GM12878 (cell line): ENCODE results near the gene RBBP9. TPM values are rescaled to one million over a fixed set of nuclear protein-coding genes. Genes with fewer than 3 reads are reported as not detected.

ENCODE experiments used
- ATAC-seq: fragments of 200-7000 bp; cut with Tn5 transposase; 3 replicates; pipeline ENCODE4 v1.9.1; 2020; ENCODE audit warnings: mild to moderate bottlenecking, moderate library complexity
- BruUV-seq: library from RNA; stranded (reverse); fragments of 400-500 nt; replicated peaks from 2 replicates; lab custom pipeline; 2021; lab: Mats Ljungman, UMichigan
- CTCF ChIA-PET: fragments of 300-600 bp; sonication (Branson Sonifier 250); formaldehyde crosslinking; extraction: SDS; loops from one replicate; lab custom pipeline; 2021; ENCODE audit warnings: inconsistent platforms; lab: Yijun Ruan, JAX
- POLR2A ChIA-PET: fragments of 350-600 bp; formaldehyde crosslinking; extraction: SDS; loops from one replicate; lab custom pipeline; 2021; ENCODE audit warnings: inconsistent platforms; lab: Charles Lee
- RAD21 ChIA-PET: fragments of 300-600 bp; sonication (Branson Sonifier 250); formaldehyde crosslinking; loops from one replicate; lab custom pipeline; 2023; ENCODE audit warnings: antibody characterized with exemption; ENCODE audit not compliant: unreplicated experiment; lab: Charles Lee
- SMC1A ChIA-PET: fragments of 300-600 bp; sonication (Branson Sonifier 250); formaldehyde crosslinking; loops from one replicate; lab custom pipeline; 2023; ENCODE audit not compliant: unreplicated experiment, uncharacterized antibody; lab: Charles Lee
- DNase-seq: peaks from one replicate; pipeline ENCODE4 v3.0.0-alpha.2; 2011; ENCODE audit warnings: low read depth, low spot score
- FAIRE-seq: peaks from 3 replicates; lab custom pipeline; 2011; peaks lifted over from hg19 to GRCh38; lab: Jason Lieb, UNC
- H2AFZ ChIP-seq: 2 replicates; pipeline ENCODE4 v1.6.0; 2011; ENCODE audit warnings: low read depth, low read length, control low read depth; ENCODE audit not compliant: control insufficient read depth
- H3K27ac ChIP-seq: 2 replicates; pipeline ENCODE4 v1.5.1; 2011; ENCODE audit warnings: control low read depth; ENCODE audit not compliant: control insufficient read depth, insufficient read depth
- H3K27me3 ChIP-seq, 2 experiments: replicated peaks in 1 of 2; 2 replicates each; pipeline versions ENCODE4 v1.6.0 to v1.6.1; 2011; ENCODE audit warnings: low read length in 1 of 2; ENCODE audit not compliant: control insufficient read depth in 2 of 2, insufficient read depth in 2 of 2
- H3K36me3 ChIP-seq, 2 experiments: 2 replicates each; pipeline ENCODE4 v1.5.1; 2011; ENCODE audit warnings: low read length in 1 of 2; ENCODE audit not compliant: control insufficient read depth in 2 of 2, insufficient read depth in 2 of 2
- H3K4me1 ChIP-seq: 2 replicates; pipeline ENCODE4 v1.6.1; 2011; ENCODE audit warnings: mild to moderate bottlenecking, low read length, moderate library complexity, mixed read lengths; ENCODE audit not compliant: control insufficient read depth, insufficient read depth
- H3K4me2 ChIP-seq: 2 replicates; pipeline ENCODE4 v1.6.0; 2011; ENCODE audit warnings: control low read depth; ENCODE audit not compliant: control insufficient read depth, insufficient read depth
- H3K4me3 ChIP-seq: fragments of 200-600 bp; sonication (generic); 2 replicates; pipeline ENCODE4 v1.5.1; 2016
- H3K79me2 ChIP-seq: 2 replicates; pipeline ENCODE4 v1.6.0; 2011; ENCODE audit warnings: low read length; ENCODE audit not compliant: control insufficient read depth, insufficient read depth
- H3K9ac ChIP-seq: 2 replicates; pipeline ENCODE4 v1.8.0; 2011; ENCODE audit warnings: low read length, control low read depth, mixed read lengths; ENCODE audit not compliant: control insufficient read depth, insufficient read depth
- H3K9me3 ChIP-seq: replicated peaks from 3 replicates; pipeline ENCODE4 v1.5.1; 2011; ENCODE audit warnings: mild to moderate bottlenecking, low read length; ENCODE audit not compliant: control insufficient read depth, insufficient read depth
- H4K20me1 ChIP-seq: 2 replicates; pipeline ENCODE4 v1.6.0; 2011; ENCODE audit not compliant: control insufficient read depth, insufficient read depth
- CBX5 ChIP-seq: sonication (generic); IDR thresholded peaks from 2 replicates; pipeline ENCODE4 v1.6.1; 2016; ENCODE audit warnings: low read depth, moderate library complexity, mild to moderate bottlenecking, inconsistent platforms
- EZH2 ChIP-seq: IDR thresholded peaks from 2 replicates; pipeline ENCODE4 v1.6.1; 2012; ENCODE audit warnings: low read depth, mild to moderate bottlenecking, control low read depth, inconsistent platforms, low read length, borderline replicate concordance; ENCODE audit not compliant: control insufficient read depth
- FOS ChIP-seq: IDR thresholded peaks from 3 replicates; pipeline ENCODE4 v1.6.1; 2011; ENCODE audit warnings: borderline replicate concordance; ENCODE audit not compliant: insufficient read length; ENCODE audit errors: extremely low read depth
- HDGF ChIP-seq: fragments of 450-650 bp; IDR thresholded peaks from 2 replicates; pipeline ENCODE4 v1.6.1; 2016; ENCODE audit warnings: antibody characterized with exemption
- NFYA ChIP-seq: IDR thresholded peaks from 2 replicates; pipeline ENCODE4 v1.6.1; 2011; ENCODE audit warnings: low read depth, mild to moderate bottlenecking, low read length, improper control_type of control experiment, borderline replicate concordance
- NR2F1 ChIP-seq: fragments of 450-650 bp; conservative IDR thresholded peaks from 2 replicates; pipeline ENCODE4 v1.6.1; 2017; ENCODE audit warnings: mild to moderate bottlenecking
- RAD21 ChIP-seq: IDR thresholded peaks from 2 replicates; pipeline ENCODE4 v1.6.1; 2011; ENCODE audit warnings: mild to moderate bottlenecking, low read depth, low read length, moderate library complexity; ENCODE audit not compliant: insufficient read depth
- RB1 ChIP-seq: fragments of 450-650 bp; formaldehyde crosslinking; IDR thresholded peaks from 2 replicates; pipeline ENCODE4 v1.6.1; 2017; ENCODE audit warnings: mild to moderate bottlenecking, borderline replicate concordance
- SIX5 ChIP-seq: IDR thresholded peaks from 2 replicates; pipeline ENCODE4 v1.6.1; 2011; ENCODE audit warnings: mild to moderate bottlenecking, low read depth, low read length, moderate library complexity; ENCODE audit not compliant: severe bottlenecking
- SREBF1 ChIP-seq: IDR thresholded peaks from 2 replicates; pipeline ENCODE4 v1.6.1; 2012; ENCODE audit warnings: mild to moderate bottlenecking, low read length
- SRF ChIP-seq, 2 experiments: IDR thresholded peaks; 2 replicates each; pipeline ENCODE4 v1.6.1; 2011; ENCODE audit warnings: low read depth in 2 of 2, low read length in 2 of 2, mild to moderate bottlenecking in 1 of 2, moderate library complexity in 1 of 2
- TBL1XR1 ChIP-seq: IDR thresholded peaks from 2 replicates; pipeline ENCODE4 v1.6.1; 2012; ENCODE audit warnings: low read depth, low read length, improper control_type of control experiment
- ZBED1 ChIP-seq: IDR thresholded peaks from 2 replicates; pipeline ENCODE4 v1.6.1; 2016; ENCODE audit warnings: borderline replicate concordance
- ZNF217 ChIP-seq: fragments of 450-650 bp; IDR thresholded peaks from 2 replicates; pipeline ENCODE4 v1.6.1; 2017; ENCODE audit warnings: antibody characterized with exemption, mild to moderate bottlenecking
- ZNF384 ChIP-seq: IDR thresholded peaks from 2 replicates; pipeline ENCODE4 v1.6.1; 2012; ENCODE audit warnings: low read depth, mild to moderate bottlenecking, low read length, improper control_type of control experiment, borderline replicate concordance
- WGBS: methylation state at CpG from one replicate; pipeline ENCODE4 v1.1.6; 2016; ENCODE audit warnings: low lambda C conversion rate; ENCODE audit not compliant: insufficient replicate concordance, insufficient coverage; ENCODE audit errors: missing lambda C conversion rate; 5-methylcytosine and 5-hydroxymethylcytosine counted together
- in situ Hi-C: fragments of 300-500 bp; cut with MboI; formaldehyde crosslinking; loops from 9 replicates; pipeline ENCODE4 v1.14.3; 2018; ENCODE audit warnings: mixed read lengths
- intact Hi-C: fragments of 100-400 bp; cut with micrococcal nuclease; formaldehyde crosslinking; loops from one replicate; pipeline ENCODE4 v1.14.2; 2022; ENCODE audit not compliant: unreplicated experiment
- polyA plus RNA-seq, 11 experiments: library from polyadenylated mRNA; depleted of rRNA in 4 of 11; unstranded in 6 of 11; stranded (reverse) in 5 of 11; fragments of >200 nt; fragmentation: Nextera tagmentation in 4 of 11; fragmentation: Illumina TruSeq in 1 of 11; extraction: Ambion mirVana in 4 of 11; extraction: Trizol in 1 of 11; gene quantifications; 1 replicate in 1 of 11; 2 replicates in 10 of 11; pipeline versions ENCODE4 v1.2.1 to v1.2.3, GENCODE V29; 2011 to 2016; ENCODE audit warnings: inconsistent platforms in 2 of 11, missing spikeins in 2 of 11, low read depth in 1 of 11
- total RNA-seq, 4 experiments: library from RNA; depleted of rRNA in 3 of 4; stranded (reverse); fragments of >200 nt in 3 of 4; fragmentation: Illumina TruSeq in 1 of 4; extraction: Trizol in 1 of 4; gene quantifications; 2 replicates each; pipeline versions ENCODE4 v1.2.1 to v1.2.3, GENCODE V29; 2013 to 2021
- TF ChIP-seq, protein P1 (sequence below): fragments of 150-350 bp; IDR thresholded peaks from 2 replicates; pipeline ENCODE4 v1.6.1; 2014; ENCODE audit warnings: mild to moderate bottlenecking, low read depth, low read length
- TF ChIP-seq, protein P2 (sequence below): fragments of 450-650 bp; conservative IDR thresholded peaks from 2 replicates; pipeline ENCODE4 v1.6.1; 2017; ENCODE audit warnings: mild to moderate bottlenecking, moderate library complexity

Gene RBBP9
- total and polyA plus RNA-seq, 10 of the 15 experiments (the other 5 are each of a cell fraction or from before 2014, with no cell fraction given) = 7.1 to 34.1 (median 16.0) TPM

DNA sequence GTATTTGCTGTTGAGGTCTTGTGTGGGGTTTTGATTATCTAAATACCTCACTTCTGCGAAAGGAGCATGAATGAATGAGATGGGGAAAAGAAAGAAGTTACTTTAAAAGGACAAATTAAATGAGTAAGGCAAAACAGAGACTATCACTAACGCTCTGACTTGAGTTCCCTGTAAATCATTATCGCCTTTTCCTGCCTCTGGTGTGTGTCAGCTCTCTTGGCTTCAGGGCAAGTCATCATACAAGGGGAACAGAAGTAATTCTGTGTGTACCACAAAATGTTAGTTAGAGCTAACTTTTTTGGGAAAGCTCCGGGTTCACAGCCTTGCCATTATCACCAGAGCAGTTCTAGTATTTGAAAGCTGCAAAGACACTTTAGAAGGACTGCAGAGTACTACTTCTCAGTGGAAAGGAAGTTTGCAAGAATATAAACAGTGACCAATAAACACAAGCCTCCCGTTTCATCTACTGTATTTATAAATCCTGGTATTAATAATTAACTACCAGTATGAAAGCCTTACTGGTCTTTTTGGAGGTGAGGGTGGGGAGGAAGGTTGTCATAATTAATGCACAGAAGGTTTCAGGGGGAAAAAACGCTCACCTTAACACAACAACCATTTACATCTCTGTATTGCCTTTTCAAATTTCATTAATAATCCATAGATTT, 31.4 kb downstream of the RBBP9 start:
- Histone ChIP-seq H3K27ac (no peak overlapping the region), H3K4me1 (no peaks in the 10 kb centered on the region; the same call in 1 of the 2 replicates), H3K9me3 (no peaks in the 10 kb centered on the region), H3K4me3 (no peak overlapping the region), H3K27me3 (no peaks in the 10 kb centered on the region), H2AFZ (peak overlapping the region; percentile 99; the same call in 1 of the 2 replicates), H3K79me2 (peaks cover 15% of the 10 kb centered on the region), H4K20me1 (no peaks in the 10 kb centered on the region), H3K4me2 (peak overlapping the region; percentile 97; the same call in 1 of the 2 replicates), H3K9ac (no peak overlapping the region), H3K36me3 (no peaks in the 10 kb centered on the region; a peak in 1 of 4 replicates)
- ChIA-PET RAD21 (interaction anchor here (1.6 to 2.6 kb wide), 4 partner anchors 30 to 52 kb away, joined by 4 to 11 read pairs (median 6); partner anchors contain the start of genes RBBP9 and SEC23B), CTCF (interaction anchor here (1.0 to 1.3 kb wide), 3 partner anchors 10 to 52 kb away, joined by 3 to 6 read pairs (median 3); no protein-coding TSS in a partner anchor), POLR2A (interaction anchor here (1.1 kb wide), 1 partner anchor 52 kb away, joined by 3 read pairs; no protein-coding TSS in a partner anchor), SMC1A (interaction anchor here (0.9 to 3.0 kb wide), 4 partner anchors 9 to 53 kb away, joined by 3 to 15 read pairs (median 15); partner anchors contain the start of genes RBBP9 and SEC23B)
- in situ Hi-C loops = no loop called here
- DNase-seq (peak; percentile 4), ATAC-seq (no peak), FAIRE-seq (no peak)
- no peak for TF ChIP-seq FOS
- TF ChIP-seq CBX5 = no peak
- TF ChIP-seq, protein P1, sequence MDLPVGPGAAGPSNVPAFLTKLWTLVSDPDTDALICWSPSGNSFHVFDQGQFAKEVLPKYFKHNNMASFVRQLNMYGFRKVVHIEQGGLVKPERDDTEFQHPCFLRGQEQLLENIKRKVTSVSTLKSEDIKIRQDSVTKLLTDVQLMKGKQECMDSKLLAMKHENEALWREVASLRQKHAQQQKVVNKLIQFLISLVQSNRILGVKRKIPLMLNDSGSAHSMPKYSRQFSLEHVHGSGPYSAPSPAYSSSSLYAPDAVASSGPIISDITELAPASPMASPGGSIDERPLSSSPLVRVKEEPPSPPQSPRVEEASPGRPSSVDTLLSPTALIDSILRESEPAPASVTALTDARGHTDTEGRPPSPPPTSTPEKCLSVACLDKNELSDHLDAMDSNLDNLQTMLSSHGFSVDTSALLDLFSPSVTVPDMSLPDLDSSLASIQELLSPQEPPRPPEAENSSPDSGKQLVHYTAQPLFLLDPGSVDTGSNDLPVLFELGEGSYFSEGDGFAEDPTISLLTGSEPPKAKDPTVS = no peak
- no peak for TF ChIP-seq ZBED1
- no peak for TF ChIP-seq NFYA
- no peak for TF ChIP-seq SIX5
- no peak for TF ChIP-seq SRF (IDR thresholded peaks at IDR 0.05; ENCODE audit: low read depth in 2 of 2, low read length in 2 of 2)
- no peak for TF ChIP-seq ZNF217
- TF ChIP-seq ZNF384 = no peak
- TF ChIP-seq TBL1XR1 = no peak
- TF ChIP-seq NR2F1 = no peak
- TF ChIP-seq HDGF = no peak
- no peak for TF ChIP-seq EZH2
- no peak for TF ChIP-seq RAD21
- no peak for TF ChIP-seq RB1
- no peak for TF ChIP-seq SREBF1
- TF ChIP-seq, protein P2, sequence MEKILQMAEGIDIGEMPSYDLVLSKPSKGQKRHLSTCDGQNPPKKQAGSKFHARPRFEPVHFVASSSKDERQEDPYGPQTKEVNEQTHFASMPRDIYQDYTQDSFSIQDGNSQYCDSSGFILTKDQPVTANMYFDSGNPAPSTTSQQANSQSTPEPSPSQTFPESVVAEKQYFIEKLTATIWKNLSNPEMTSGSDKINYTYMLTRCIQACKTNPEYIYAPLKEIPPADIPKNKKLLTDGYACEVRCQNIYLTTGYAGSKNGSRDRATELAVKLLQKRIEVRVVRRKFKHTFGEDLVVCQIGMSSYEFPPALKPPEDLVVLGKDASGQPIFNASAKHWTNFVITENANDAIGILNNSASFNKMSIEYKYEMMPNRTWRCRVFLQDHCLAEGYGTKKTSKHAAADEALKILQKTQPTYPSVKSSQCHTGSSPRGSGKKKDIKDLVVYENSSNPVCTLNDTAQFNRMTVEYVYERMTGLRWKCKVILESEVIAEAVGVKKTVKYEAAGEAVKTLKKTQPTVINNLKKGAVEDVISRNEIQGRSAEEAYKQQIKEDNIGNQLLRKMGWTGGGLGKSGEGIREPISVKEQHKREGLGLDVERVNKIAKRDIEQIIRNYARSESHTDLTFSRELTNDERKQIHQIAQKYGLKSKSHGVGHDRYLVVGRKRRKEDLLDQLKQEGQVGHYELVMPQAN = no peak
- WGBS = 49% methylated on average over 6 of the region's 6 CpGs
- BruUV-seq = TSS peak; percentile 68
- intact Hi-C loops = loop anchor here (2.0 kb wide), 1 partner anchor 53 kb away; no protein-coding TSS in a partner anchor
